SU-DHL-6 (cell line): ENCODE measurements around the gene SLC25A13.

Experiments
- H2AFZ ChIP-seq: fragments of 200-600 bp; sonication (generic); 2 replicates; pipeline ENCODE4 v1.6.1; 2014; ENCODE audit warnings: low read depth, mild to moderate bottlenecking, moderate library complexity, mixed read lengths, antibody characterized with exemption, low read length; ENCODE audit not compliant: severe bottlenecking
- H3F3A ChIP-seq: fragments of 200-600 bp; shearing (Covaris generic); 2 replicates; pipeline ENCODE4 v1.6.0; 2016; ENCODE audit warnings: antibody characterized with exemption, mild to moderate bottlenecking; ENCODE audit not compliant: insufficient read depth
- H3K27ac ChIP-seq: fragments of 200-600 bp; sonication (generic); 2 replicates; pipeline ENCODE4 v1.5.1; 2016; ENCODE audit warnings: low read depth, mild to moderate bottlenecking, low read length, moderate library complexity, mixed read lengths
- H3K27me3 ChIP-seq: fragments of 200-600 bp; sonication (generic), shearing (Covaris generic); 2 replicates; pipeline ENCODE4 v1.6.0; 2014; ENCODE audit warnings: mild to moderate bottlenecking, low read length
- H3K36me3 ChIP-seq: fragments of 200-600 bp; sonication (generic); 2 replicates; pipeline ENCODE4 v1.6.1; 2014; ENCODE audit warnings: mild to moderate bottlenecking, low read length, mixed read lengths
- H3K4me2 ChIP-seq: fragments of 300-600, 200-600 bp; shearing (Covaris generic), sonication (generic); 2 replicates; pipeline ENCODE4 v1.6.0; 2014; ENCODE audit warnings: low read length, low read depth, mild to moderate bottlenecking; ENCODE audit not compliant: poor library complexity, severe bottlenecking
- H3K4me3 ChIP-seq: fragments of 200-600 bp; sonication (generic); 2 replicates; pipeline ENCODE4 v1.5.1; 2014; ENCODE audit warnings: antibody characterized with exemption, low read length, mild to moderate bottlenecking, mixed read lengths; ENCODE audit not compliant: insufficient read depth, poor library complexity, severe bottlenecking
- H3K79me2 ChIP-seq: fragments of 200-600 bp; sonication (generic); 2 replicates; pipeline ENCODE4 v1.6.1; 2014; ENCODE audit warnings: mild to moderate bottlenecking, low read length, moderate library complexity; ENCODE audit not compliant: insufficient read depth
- H3K9ac ChIP-seq: fragments of 200-600 bp; sonication (generic); 2 replicates; pipeline ENCODE4 v1.7.0; 2014; ENCODE audit warnings: mild to moderate bottlenecking, low read length
- H3K9me2 ChIP-seq: fragments of 200-600 bp; sonication (generic); replicated peaks from 2 replicates; pipeline ENCODE4 v1.6.1; 2014; ENCODE audit warnings: low read length; ENCODE audit not compliant: insufficient read depth
- H3K9me3 ChIP-seq: fragments of 200-600 bp; sonication (generic); 2 replicates; pipeline ENCODE4 v1.6.1; 2014; ENCODE audit warnings: low read length, mixed read lengths; ENCODE audit not compliant: insufficient read depth
- H4K20me1 ChIP-seq: fragments of 200-600 bp; sonication (generic); 2 replicates; pipeline ENCODE4 v1.6.1; 2014; ENCODE audit warnings: low read depth, mild to moderate bottlenecking, antibody characterized with exemption, low read length, moderate library complexity, mixed read lengths
- EZH2phosphoT487 ChIP-seq: fragments of 200-600 bp; sonication (generic), shearing (Covaris generic); conservative IDR thresholded peaks from 2 replicates; pipeline ENCODE4 v1.6.1; 2018; ENCODE audit warnings: mild to moderate bottlenecking, antibody characterized with exemption, low read length, moderate library complexity, mixed read lengths
- TF ChIP-seq, protein P1 (sequence below): fragments of 200-600 bp; sonication (generic); IDR thresholded peaks from one replicate; pipeline ENCODE4 v1.5.1; 2017; ENCODE audit warnings: antibody characterized with exemption, mild to moderate bottlenecking, low read length, moderate library complexity; ENCODE audit not compliant: insufficient read depth, poor library complexity, severe bottlenecking

SLC25A13 gene

DNA sequence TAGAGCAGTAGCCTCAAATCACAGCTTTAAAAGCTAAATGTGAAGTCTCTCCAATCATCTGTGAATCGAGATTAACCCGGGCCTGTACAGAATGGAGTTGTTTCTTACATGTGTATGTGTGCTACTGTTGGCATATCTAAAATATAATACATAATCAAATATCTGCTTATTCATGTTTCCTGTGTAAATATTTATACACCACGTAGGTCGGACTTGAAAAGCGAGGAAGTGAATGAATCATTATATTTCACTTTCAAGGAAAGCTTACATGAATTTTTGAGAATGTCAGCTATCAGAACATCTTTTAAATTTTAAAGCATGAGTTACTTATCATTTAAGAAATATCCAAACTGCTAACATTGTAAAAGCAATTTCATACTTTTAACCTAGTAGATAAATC lies 233.3 kb downstream of the SLC25A13 start:
- Histone ChIP-seq H3F3A (no peaks in the 10 kb centered on the region), H3K9me3 (no peaks in the 10 kb centered on the region), H4K20me1 (no peaks in the 10 kb centered on the region), H3K36me3 (no peaks in the 10 kb centered on the region), H3K27ac (no peak overlapping the region), H3K4me3 (no peak overlapping the region), H3K9ac (no peak overlapping the region), H3K4me2 (no peak overlapping the region), H3K79me2 (no peaks in the 10 kb centered on the region), H3K9me2 (no peaks in the 10 kb centered on the region), H3K27me3 (no peaks in the 10 kb centered on the region), H2AFZ (no peak overlapping the region)
- TF ChIP-seq, protein P1, sequence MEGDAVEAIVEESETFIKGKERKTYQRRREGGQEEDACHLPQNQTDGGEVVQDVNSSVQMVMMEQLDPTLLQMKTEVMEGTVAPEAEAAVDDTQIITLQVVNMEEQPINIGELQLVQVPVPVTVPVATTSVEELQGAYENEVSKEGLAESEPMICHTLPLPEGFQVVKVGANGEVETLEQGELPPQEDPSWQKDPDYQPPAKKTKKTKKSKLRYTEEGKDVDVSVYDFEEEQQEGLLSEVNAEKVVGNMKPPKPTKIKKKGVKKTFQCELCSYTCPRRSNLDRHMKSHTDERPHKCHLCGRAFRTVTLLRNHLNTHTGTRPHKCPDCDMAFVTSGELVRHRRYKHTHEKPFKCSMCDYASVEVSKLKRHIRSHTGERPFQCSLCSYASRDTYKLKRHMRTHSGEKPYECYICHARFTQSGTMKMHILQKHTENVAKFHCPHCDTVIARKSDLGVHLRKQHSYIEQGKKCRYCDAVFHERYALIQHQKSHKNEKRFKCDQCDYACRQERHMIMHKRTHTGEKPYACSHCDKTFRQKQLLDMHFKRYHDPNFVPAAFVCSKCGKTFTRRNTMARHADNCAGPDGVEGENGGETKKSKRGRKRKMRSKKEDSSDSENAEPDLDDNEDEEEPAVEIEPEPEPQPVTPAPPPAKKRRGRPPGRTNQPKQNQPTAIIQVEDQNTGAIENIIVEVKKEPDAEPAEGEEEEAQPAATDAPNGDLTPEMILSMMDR, result no peak
- TF ChIP-seq EZH2phosphoT487, result no peak

- no peaks in the 10 kb centered on the region for H4K20me1 ChIP-seq
- no peaks in the 10 kb centered on the region for H3F3A ChIP-seq
- no peaks in the 10 kb centered on the region for H3K9me2 ChIP-seq
- no peak overlapping the region for H3K27ac ChIP-seq
- no peak overlapping the region for H2AFZ ChIP-seq
- no peaks in the 10 kb centered on the region for H3K27me3 ChIP-seq
- no peaks in the 10 kb centered on the region for H3K79me2 ChIP-seq
- H3K9ac ChIP-seq, result no peak overlapping the region
- H3K36me3 ChIP-seq, result no peaks in the 10 kb centered on the region
- no peak overlapping the region for H3K4me3 ChIP-seq
- H3K4me2 ChIP-seq, result no peak overlapping the region
- TF ChIP-seq, protein P1, result no peak
- no peak for TF ChIP-seq EZH2phosphoT487
- no peaks in the 10 kb centered on the region for H3K9me3 ChIP-seq
These were observed 235.9 kb downstream of the SLC25A13 start for GRCh38 chr7:96085953-96086352.

DNA sequence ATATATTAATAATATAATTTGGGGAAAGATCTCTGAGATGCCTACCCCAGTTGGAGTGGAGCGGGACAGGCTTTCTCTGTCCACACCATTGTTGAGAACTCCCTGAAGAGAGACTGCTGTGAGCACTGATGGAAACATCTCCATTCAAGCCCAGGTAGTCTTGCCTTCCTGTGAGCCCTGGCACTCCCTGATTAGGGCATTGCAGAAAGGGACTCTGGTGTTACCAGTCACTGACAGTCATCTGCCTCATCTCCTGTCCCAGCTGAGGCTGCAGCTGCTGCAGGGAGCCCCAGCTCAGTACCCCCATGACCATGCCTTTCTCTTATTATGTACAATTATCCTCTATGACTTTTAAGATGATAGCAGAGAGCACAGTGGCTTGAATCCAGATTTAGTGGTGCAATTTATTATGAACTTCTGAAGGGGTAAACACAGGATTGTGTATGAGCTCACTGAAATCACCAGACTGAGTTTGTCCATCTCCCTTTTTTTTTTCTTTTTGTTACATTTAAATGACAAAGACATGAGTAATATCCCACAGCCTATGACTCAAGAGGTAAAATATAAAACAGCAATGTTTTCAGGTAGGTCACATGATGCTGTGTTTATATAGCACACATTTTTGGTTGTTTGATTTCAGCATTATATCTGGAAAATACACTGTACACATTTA lies 236.9 kb downstream of the SLC25A13 start:
- Histone ChIP-seq H3K9me2 (no peaks in the 10 kb centered on the region), H3K27me3 (no peaks in the 10 kb centered on the region), H3K4me2 (no peak overlapping the region), H3K27ac (no peak overlapping the region), H3K4me3 (no peak overlapping the region), H3K79me2 (no peaks in the 10 kb centered on the region), H3F3A (no peaks in the 10 kb centered on the region), H3K9ac (no peak overlapping the region), H3K9me3 (no peaks in the 10 kb centered on the region), H3K36me3 (no peaks in the 10 kb centered on the region), H4K20me1 (no peaks in the 10 kb centered on the region), H2AFZ (no peak overlapping the region)
- no peak for TF ChIP-seq EZH2phosphoT487
- TF ChIP-seq, protein P1, result no peak
